ENCODE results near the gene FAM83B. TPM values are rescaled to one million over a fixed set of nuclear protein-coding genes. Genes with fewer than 3 reads are reported as not detected.

FAM83B gene
- total RNA-seq, 4 donors from 2014 or later = 4.1 TPM; not detected in 3

- H3K27me3 ChIP-seq = no peaks in the 10 kb centered on the region
- no peak overlapping the region for H3K27ac ChIP-seq
- TF ChIP-seq POLR2A (IDR thresholded peaks at IDR 0.05) (no peak), POLR2AphosphoS5 (IDR thresholded peaks at IDR 0.05) (no peak), EP300 (IDR thresholded peaks at IDR 0.05) (no peak)
- TF ChIP-seq, protein P1, sequence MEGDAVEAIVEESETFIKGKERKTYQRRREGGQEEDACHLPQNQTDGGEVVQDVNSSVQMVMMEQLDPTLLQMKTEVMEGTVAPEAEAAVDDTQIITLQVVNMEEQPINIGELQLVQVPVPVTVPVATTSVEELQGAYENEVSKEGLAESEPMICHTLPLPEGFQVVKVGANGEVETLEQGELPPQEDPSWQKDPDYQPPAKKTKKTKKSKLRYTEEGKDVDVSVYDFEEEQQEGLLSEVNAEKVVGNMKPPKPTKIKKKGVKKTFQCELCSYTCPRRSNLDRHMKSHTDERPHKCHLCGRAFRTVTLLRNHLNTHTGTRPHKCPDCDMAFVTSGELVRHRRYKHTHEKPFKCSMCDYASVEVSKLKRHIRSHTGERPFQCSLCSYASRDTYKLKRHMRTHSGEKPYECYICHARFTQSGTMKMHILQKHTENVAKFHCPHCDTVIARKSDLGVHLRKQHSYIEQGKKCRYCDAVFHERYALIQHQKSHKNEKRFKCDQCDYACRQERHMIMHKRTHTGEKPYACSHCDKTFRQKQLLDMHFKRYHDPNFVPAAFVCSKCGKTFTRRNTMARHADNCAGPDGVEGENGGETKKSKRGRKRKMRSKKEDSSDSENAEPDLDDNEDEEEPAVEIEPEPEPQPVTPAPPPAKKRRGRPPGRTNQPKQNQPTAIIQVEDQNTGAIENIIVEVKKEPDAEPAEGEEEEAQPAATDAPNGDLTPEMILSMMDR (IDR thresholded peaks at IDR 0.05) = no peak
- H3K4me1 ChIP-seq = no peaks in the 10 kb centered on the region
- no peaks in the 10 kb centered on the region for H3K9me3 ChIP-seq
- H3K4me3 ChIP-seq = no peak overlapping the region
- H3K36me3 ChIP-seq = no peaks in the 10 kb centered on the region
- no peak for ATAC-seq
Observed at GRCh38 chr6:54868556-54868955, 22.0 kb downstream of the FAM83B start.

- TF ChIP-seq EP300 (IDR thresholded peaks at IDR 0.05) (no peak), POLR2AphosphoS5 (IDR thresholded peaks at IDR 0.05) (no peak), POLR2A (IDR thresholded peaks at IDR 0.05) (no peak)
- TF ChIP-seq, protein P1 (IDR thresholded peaks at IDR 0.05) = no peak
- H3K4me1 ChIP-seq = no peaks in the 10 kb centered on the region
- no peak overlapping the region for H3K4me3 ChIP-seq
- no peaks in the 10 kb centered on the region for H3K27me3 ChIP-seq
- WGBS, 2 donors (ENCODE audit: low coverage in 1 of 2) = 57 to 86% methylated on average over 1 of the region's 1 CpG
- no peaks in the 10 kb centered on the region for H3K36me3 ChIP-seq
- H3K27ac ChIP-seq = no peak overlapping the region
- ATAC-seq = no peak
- no peaks in the 10 kb centered on the region for H3K9me3 ChIP-seq
Observed at GRCh38 chr6:54873599-54873998, 27.0 kb downstream of the FAM83B start.

DNA sequence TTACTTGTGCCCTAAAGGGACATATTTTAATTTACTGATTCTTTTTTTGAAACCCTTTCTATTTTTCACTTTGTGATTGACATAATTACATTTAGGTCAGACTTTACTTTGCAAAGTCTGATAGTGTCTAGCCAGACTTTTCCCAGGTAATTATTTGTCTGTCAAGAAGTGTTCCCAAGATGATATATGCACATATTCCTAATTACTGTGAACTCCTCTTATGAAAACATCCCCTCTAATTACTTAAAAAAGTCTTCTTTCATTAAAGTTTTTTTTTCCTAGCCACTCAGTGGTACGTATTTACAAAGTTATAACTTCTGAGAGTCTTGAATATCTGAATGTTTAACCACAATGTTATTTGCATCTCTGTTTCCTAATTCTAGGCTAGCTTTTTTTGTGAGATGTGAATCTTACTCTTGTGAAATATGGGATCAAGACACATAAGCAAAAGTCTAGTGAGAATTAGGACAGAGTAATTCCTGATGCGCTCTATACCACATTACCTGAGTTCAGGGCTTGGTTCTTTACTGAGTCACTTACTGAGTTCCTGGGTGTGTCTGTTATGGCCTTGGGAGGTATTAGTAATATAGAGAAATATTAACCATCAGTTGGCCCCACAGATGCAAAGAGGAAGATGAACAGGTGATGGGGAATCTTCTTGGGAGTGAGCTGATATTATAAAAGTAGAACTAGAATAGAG is 27.9 kb downstream of the FAM83B start:
- no peaks in the 10 kb centered on the region for H3K27me3 ChIP-seq
- H3K9me3 ChIP-seq = no peaks in the 10 kb centered on the region
- no peaks in the 10 kb centered on the region for H3K36me3 ChIP-seq
- WGBS, 2 donors (ENCODE audit: low coverage in 1 of 2) = 86 to 88% methylated on average over 2 of the region's 2 CpGs
- no peaks in the 10 kb centered on the region for H3K4me1 ChIP-seq
- H3K4me3 ChIP-seq = no peak overlapping the region
- no peak for TF ChIP-seq POLR2AphosphoS5 (IDR thresholded peaks at IDR 0.05)
- TF ChIP-seq POLR2A (IDR thresholded peaks at IDR 0.05) = no peak
- TF ChIP-seq, protein P1 (IDR thresholded peaks at IDR 0.05) = no peak
- no peak for TF ChIP-seq EP300 (IDR thresholded peaks at IDR 0.05)
- no peak for ATAC-seq
- H3K27ac ChIP-seq = no peak overlapping the region

DNA sequence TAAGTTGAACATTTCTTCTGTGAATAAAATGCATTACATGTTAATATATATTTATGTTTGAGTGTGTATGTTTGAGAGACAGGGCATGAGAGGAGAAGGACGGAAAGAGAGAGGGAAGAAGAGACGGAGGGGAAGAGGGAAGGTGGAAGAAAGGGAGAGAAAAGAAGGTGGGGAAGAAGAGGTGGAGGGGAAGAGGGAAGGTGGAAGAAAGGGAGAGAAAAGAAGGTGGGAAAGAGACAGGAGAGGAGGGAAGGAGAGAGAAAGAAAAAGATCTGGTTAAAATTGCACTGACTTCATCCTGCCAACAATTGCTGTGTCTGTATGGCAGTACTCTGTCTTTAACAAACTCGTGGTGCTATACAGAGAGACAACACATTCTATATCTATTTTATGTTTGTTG is 29.0 kb downstream of the FAM83B start:
- no peaks in the 10 kb centered on the region for H3K9me3 ChIP-seq
- no peak for ATAC-seq
- TF ChIP-seq EP300 (IDR thresholded peaks at IDR 0.05) (no peak), POLR2A (IDR thresholded peaks at IDR 0.05) (no peak), POLR2AphosphoS5 (IDR thresholded peaks at IDR 0.05) (no peak)
- TF ChIP-seq, protein P1 (IDR thresholded peaks at IDR 0.05) = no peak
- no peaks in the 10 kb centered on the region for H3K4me1 ChIP-seq
- no peak overlapping the region for H3K4me3 ChIP-seq
- H3K27ac ChIP-seq = no peak overlapping the region
- 44 to 69% methylated on average over 1 to 3 of the region's 3 CpGs for WGBS, 2 donors (ENCODE audit: low coverage in 1 of 2)
- H3K36me3 ChIP-seq = no peaks in the 10 kb centered on the region
- H3K27me3 ChIP-seq = no peaks in the 10 kb centered on the region

- Histone ChIP-seq H3K27ac (no peak overlapping the region), H3K27me3 (no peaks in the 10 kb centered on the region), H3K4me3 (no peak overlapping the region), H3K9me3 (no peaks in the 10 kb centered on the region), H3K4me1 (no peaks in the 10 kb centered on the region), H3K36me3 (no peaks in the 10 kb centered on the region)
- ATAC-seq = no peak
- TF ChIP-seq POLR2AphosphoS5 (IDR thresholded peaks at IDR 0.05) (no peak), POLR2A (IDR thresholded peaks at IDR 0.05) (no peak), EP300 (IDR thresholded peaks at IDR 0.05) (no peak)
- TF ChIP-seq, protein P1 (IDR thresholded peaks at IDR 0.05) = no peak
- WGBS, 2 donors (ENCODE audit: low coverage in 1 of 2) = 78 to 94% methylated on average over 8 of the region's 8 CpGs
Observed at GRCh38 chr6:54876365-54876764, 29.8 kb downstream of the FAM83B start.
